H1 (cell line): Measurements from ENCODE around the gene FAM53A. TPM values are rescaled to one million over a fixed set of nuclear protein-coding genes. Genes with fewer than 3 reads are reported as not detected.

ENCODE experiments used
- CTCF ChIA-PET: fragments of 300-600 bp; sonication (Branson Sonifier 250); formaldehyde crosslinking; loops from one replicate; lab custom pipeline; 2021; ENCODE audit not compliant: partially characterized antibody; lab: Charles Lee
- POLR2A ChIA-PET: fragments of 300-600 bp; sonication (Branson Sonifier 250); formaldehyde crosslinking; loops from one replicate; lab custom pipeline; 2021; ENCODE audit warnings: inconsistent platforms; ENCODE audit not compliant: partially characterized antibody; lab: Charles Lee
- DNase-seq, 2 experiments: peaks; one replicate each; pipeline versions ENCODE4 v3.0.0 to v3.0.0-alpha.2; 2010 to 2022; ENCODE audit warnings: low spot score in 2 of 2, low read depth in 1 of 2, mixed read lengths in 1 of 2
- FAIRE-seq: peaks from 2 replicates; lab custom pipeline; 2011; peaks lifted over from hg19 to GRCh38; lab: Jason Lieb, UNC
- H2AFZ ChIP-seq: 2 replicates; pipeline ENCODE4 v1.8.1; 2012; ENCODE audit warnings: low read length, inconsistent platforms
- H2AK5ac ChIP-seq: 2 replicates; pipeline ENCODE4 v1.6.1; 2013; ENCODE audit warnings: low read depth, low read length
- H2BK120ac ChIP-seq: replicated peaks from 2 replicates; pipeline ENCODE3; 2013; ENCODE audit warnings: low read depth, low read length, inconsistent platforms
- H2BK12ac ChIP-seq: 2 replicates; pipeline ENCODE4 v1.6.1; 2013; ENCODE audit warnings: low read depth, low read length
- H2BK15ac ChIP-seq: 2 replicates; pipeline ENCODE4 v1.6.1; 2013; ENCODE audit warnings: low read length
- H2BK20ac ChIP-seq: 2 replicates; pipeline ENCODE4 v1.6.1; 2013; ENCODE audit warnings: low read length
- H2BK5ac ChIP-seq: 2 replicates; pipeline ENCODE4 v1.6.1; 2013; ENCODE audit warnings: low read depth, low read length
- H3K14ac ChIP-seq: 2 replicates; pipeline ENCODE4 v1.6.1; 2013; ENCODE audit warnings: inconsistent platforms; ENCODE audit not compliant: insufficient read length
- H3K18ac ChIP-seq: 2 replicates; pipeline ENCODE4 v1.6.1; 2013; ENCODE audit warnings: low read length; ENCODE audit errors: extremely low read depth
- H3K23ac ChIP-seq: 2 replicates; pipeline ENCODE4 v1.6.1; 2013; ENCODE audit warnings: inconsistent platforms; ENCODE audit not compliant: insufficient read length
- H3K23me2 ChIP-seq: 2 replicates; pipeline ENCODE4 v1.6.1; 2013; ENCODE audit warnings: low read depth, low read length
- H3K27ac ChIP-seq: 2 replicates; pipeline ENCODE4 v1.6.1; 2011; ENCODE audit warnings: low read depth, low read length, inconsistent platforms
- H3K27me3 ChIP-seq, 4 experiments: replicated peaks in 1 of 4; 1 replicate in 1 of 4; 2 replicates in 3 of 4; pipeline versions ENCODE4 v1.6.1 to v1.8.1; 2011 to 2013; ENCODE audit warnings: low read length in 3 of 4, mild to moderate bottlenecking in 3 of 4, inconsistent platforms in 2 of 4, mixed read lengths in 2 of 4, moderate library complexity in 1 of 4; ENCODE audit not compliant: control insufficient read depth in 3 of 4, insufficient read depth in 3 of 4; ENCODE audit errors: extremely low read depth in 1 of 4
- H3K36me3 ChIP-seq, 4 experiments: 2 replicates each; pipeline versions ENCODE4 v1.6.1 to v1.8.1; 2011 to 2013; ENCODE audit warnings: mild to moderate bottlenecking in 4 of 4, low read length in 3 of 4, moderate library complexity in 2 of 4, control low read depth in 1 of 4, inconsistent platforms in 1 of 4; ENCODE audit not compliant: insufficient read depth in 4 of 4, control insufficient read depth in 2 of 4
- H3K4ac ChIP-seq: replicated peaks from 2 replicates; pipeline ENCODE3; 2013; ENCODE audit warnings: low read length, low read depth, mixed read lengths, inconsistent platforms; ENCODE audit not compliant: insufficient read length
- H3K4me1 ChIP-seq, 4 experiments: replicated peaks in 1 of 4; 1 replicate in 1 of 4; 2 replicates in 3 of 4; pipeline versions ENCODE4 v1.6.1 to v1.8.1; 2011 to 2013; ENCODE audit warnings: low read length in 3 of 4, inconsistent platforms in 2 of 4, mixed read lengths in 1 of 4; ENCODE audit not compliant: insufficient read depth in 4 of 4, control insufficient read depth in 3 of 4
- H3K4me2 ChIP-seq, 2 experiments: 2 replicates each; pipeline versions ENCODE4 v1.6.1 to v1.8.1; 2011 to 2013; ENCODE audit warnings: low read depth in 2 of 2, low read length in 2 of 2, control low read depth in 1 of 2, inconsistent platforms in 1 of 2, mild to moderate bottlenecking in 1 of 2; ENCODE audit not compliant: insufficient read depth in 1 of 2
- H3K4me3 ChIP-seq, 4 experiments: fragments of 200-600, 300-600 bp in 1 of 4; sonication (generic), shearing (Covaris generic), sonication (Bioruptor Twin) in 1 of 4; 2 replicates each; pipeline versions ENCODE4 v1.5.1 to v1.8.1; 2011 to 2016; ENCODE audit warnings: low read length in 4 of 4, low read depth in 3 of 4, control low read depth in 2 of 4, inconsistent platforms in 2 of 4, mild to moderate bottlenecking in 2 of 4, mixed read lengths in 1 of 4, moderate library complexity in 1 of 4; ENCODE audit not compliant: insufficient read depth in 2 of 4; ENCODE audit errors: extremely low read depth in 1 of 4
- H3K56ac ChIP-seq: replicated peaks from 2 replicates; pipeline ENCODE3; 2013; ENCODE audit warnings: low read depth, mild to moderate bottlenecking, mixed read lengths, low read length, inconsistent platforms; ENCODE audit not compliant: insufficient read length
- H3K79me1 ChIP-seq: 2 replicates; pipeline ENCODE4 v1.6.1; 2013; ENCODE audit warnings: low read depth, low read length, control low read depth
- H3K79me2 ChIP-seq, 2 experiments: 2 replicates each; pipeline versions ENCODE4 v1.6.1 to v1.8.1; 2012 to 2013; ENCODE audit warnings: low read length in 2 of 2, mild to moderate bottlenecking in 2 of 2, inconsistent platforms in 1 of 2; ENCODE audit not compliant: insufficient read depth in 2 of 2, control insufficient read depth in 1 of 2
- H3K9ac ChIP-seq, 4 experiments: replicated peaks in 1 of 4; 1 replicate in 1 of 4; 2 replicates in 3 of 4; pipeline versions ENCODE4 v1.6.1 to v1.8.1; 2011 to 2013; ENCODE audit warnings: low read depth in 3 of 4, low read length in 3 of 4, control low read depth in 2 of 4, mild to moderate bottlenecking in 2 of 4, moderate library complexity in 2 of 4, inconsistent platforms in 1 of 4; ENCODE audit errors: extremely low read depth in 1 of 4
- H3K9me3 ChIP-seq, 2 experiments: 2 replicates each; pipeline versions ENCODE4 v1.6.1 to v1.8.1; 2012 to 2013; ENCODE audit warnings: mild to moderate bottlenecking in 2 of 2, moderate library complexity in 2 of 2, control low read depth in 1 of 2, inconsistent platforms in 1 of 2, low read depth in 1 of 2, low read length in 1 of 2, mixed read lengths in 1 of 2; ENCODE audit not compliant: insufficient read depth in 2 of 2
- H4K20me1 ChIP-seq, 2 experiments: replicated peaks in 1 of 2; 2 replicates each; pipeline versions ENCODE3 to v1.8.1; 2011 to 2013; ENCODE audit warnings: inconsistent platforms in 2 of 2, low read length in 2 of 2, mild to moderate bottlenecking in 1 of 2; ENCODE audit not compliant: insufficient read depth in 2 of 2, control insufficient read depth in 1 of 2
- H4K5ac ChIP-seq: 2 replicates; pipeline ENCODE4 v1.6.1; 2013; ENCODE audit warnings: low read length, low read depth, mixed read lengths, inconsistent platforms; ENCODE audit not compliant: insufficient read length
- H4K8ac ChIP-seq: 2 replicates; pipeline ENCODE4 v1.8.0; 2013; ENCODE audit warnings: mild to moderate bottlenecking, moderate library complexity, low read length, inconsistent platforms; ENCODE audit not compliant: insufficient read depth; ENCODE audit errors: extremely low read depth
- H4K91ac ChIP-seq: replicated peaks from 2 replicates; pipeline ENCODE3; 2013; ENCODE audit warnings: low read length, mixed read lengths, inconsistent platforms; ENCODE audit not compliant: insufficient read length
- CTCF ChIP-seq, 3 experiments: IDR thresholded peaks; 1 replicate in 2 of 3; 2 replicates in 1 of 3; pipeline versions ENCODE4 v1.5.1 to v1.6.1; 2011; ENCODE audit warnings: low read length in 3 of 3, mild to moderate bottlenecking in 3 of 3, inconsistent platforms in 2 of 3, low read depth in 1 of 3, moderate library complexity in 1 of 3; ENCODE audit not compliant: insufficient read depth in 1 of 3; ENCODE audit errors: control extremely low read depth in 1 of 3
- RBBP5 ChIP-seq: IDR thresholded peaks from 2 replicates; pipeline ENCODE4 v1.7.1; 2012; ENCODE audit warnings: low read depth, mild to moderate bottlenecking, inconsistent platforms, low read length, moderate library complexity, borderline replicate concordance
- SAP30 ChIP-seq: fragments of 300-600 bp; sonication (generic); IDR thresholded peaks from 2 replicates; pipeline ENCODE4 v1.7.1; 2012; ENCODE audit warnings: low read length, moderate library complexity, mild to moderate bottlenecking, inconsistent platforms; ENCODE audit not compliant: insufficient read depth, insufficient replicate concordance
- SRF ChIP-seq: IDR thresholded peaks from 2 replicates; pipeline ENCODE4 v1.6.1; 2011; ENCODE audit warnings: mild to moderate bottlenecking, low read depth, low read length, moderate library complexity
- WGBS, 2 experiments: shearing (Covaris generic) in 1 of 2; methylation state at CpG; one replicate each; pipeline versions ENCODE4 v1.1.6 to v1.1.7; 2013 to 2015; ENCODE audit warnings: low lambda C conversion rate in 2 of 2, mixed read lengths in 2 of 2, inconsistent platforms in 1 of 2, low coverage in 1 of 2, missing lambda C conversion rate in 1 of 2; ENCODE audit not compliant: insufficient replicate concordance in 2 of 2, insufficient coverage in 1 of 2, insufficient read length in 1 of 2; ENCODE audit errors: extremely low coverage in 1 of 2, missing lambda C conversion rate in 1 of 2; 5-methylcytosine and 5-hydroxymethylcytosine counted together
- polyA plus RNA-seq, 7 experiments: library from polyadenylated mRNA; depleted of rRNA in 3 of 7; stranded (reverse) in 5 of 7; unstranded in 2 of 7; fragments of >200 nt in 5 of 7; fragments of 200-250 nt in 2 of 7; gene quantifications; 1 replicate in 5 of 7; 2 replicates in 1 of 7; 4 replicates in 1 of 7; pipeline versions ENCODE4 v1.2.1 to v1.2.3, GENCODE V29; 2011 to 2013; ENCODE audit warnings: missing spikeins in 2 of 7, mixed read lengths in 2 of 7
- total RNA-seq: library from RNA; stranded (reverse); fragmentation: NEBNext Ultra II Directional; extraction: Animal tissue kit (Norgen Biotek cat#: 25700); gene quantifications from 2 replicates; pipeline ENCODE4 v1.2.1, GENCODE V29; 2021

The FAM53A gene
- total and polyA plus RNA-seq, 2 of the 8 experiments (the other 6 are each of a cell fraction or from before 2014, with no cell fraction given), result 1.9 to 2.0 TPM

GRCh38 chr4:1695913-1696312 is 11.8 kb upstream of the FAM53A start:
- peaks cover 15 to 60% (median 40%) of the 10 kb centered on the region in 4 experiments for H3K36me3 ChIP-seq
- H3K79me1 ChIP-seq, result no peaks in the 10 kb centered on the region
- H3K4me2 ChIP-seq, result no peak overlapping the region
- H3K27me3 ChIP-seq, result no peaks in the 10 kb centered on the region
- CTCF ChIA-PET, result interaction anchor here (1.9 to 22.9 kb wide), 4 partner anchors 10 to 52 kb away, joined by 4 to 326 read pairs (median 62); partner anchors contain the start of genes FAM53A, TACC3 and TMEM129
- H3K4me3 ChIP-seq, result no peak overlapping the region
- POLR2A ChIA-PET, result interaction anchor here (1.6 to 1.7 kb wide), 2 partner anchors 8 to 17 kb away, joined by 4 read pairs; partner anchors contain the start of gene SLBP
- H3K56ac ChIP-seq, result no peak overlapping the region
- H2BK12ac ChIP-seq, result no peak overlapping the region
- H2AFZ ChIP-seq, result no peak overlapping the region
- 94% methylated on average over 5 of the region's 5 CpGs; no CpG with 5 or more reads in 1 of the 2 experiments for WGBS, 2 experiments
- H3K4ac ChIP-seq, result no peak overlapping the region
- H3K79me2 ChIP-seq, result no peaks in the 10 kb centered on the region
- DNase-seq, result no peak
- no peak overlapping the region for H3K27ac ChIP-seq
- H4K20me1 ChIP-seq, result peaks cover 5 to 12% of the 10 kb centered on the region in 2 experiments
- H4K5ac ChIP-seq, result no peak overlapping the region
- H3K4me1 ChIP-seq, result no peaks in the 10 kb centered on the region
- H2AK5ac ChIP-seq, result no peak overlapping the region
- H3K23ac ChIP-seq, result no peak overlapping the region
- H3K14ac ChIP-seq, result no peak overlapping the region
- no peak overlapping the region for H3K18ac ChIP-seq
- no peak for FAIRE-seq
- H3K23me2 ChIP-seq, result no peaks in the 10 kb centered on the region
- H3K9ac ChIP-seq, result no peak overlapping the region
- no peak overlapping the region for H2BK5ac ChIP-seq
- TF ChIP-seq CTCF (IDR thresholded peaks at IDR 0.05; ENCODE audit: control extremely low read depth in 1 of 3, insufficient read depth in 1 of 3, low read depth in 1 of 3, low read length in 3 of 3), result no peak
- TF ChIP-seq RBBP5, result no peak
- TF ChIP-seq SRF, result no peak
- no peak for TF ChIP-seq SAP30
- H4K8ac ChIP-seq, result no peak overlapping the region
- no peak overlapping the region for H2BK20ac ChIP-seq
- no peaks in the 10 kb centered on the region for H3K9me3 ChIP-seq
- H4K91ac ChIP-seq, result no peak overlapping the region
- no peak overlapping the region for H2BK15ac ChIP-seq
- no peak overlapping the region for H2BK120ac ChIP-seq
